KMS-11 (cell line): ENCODE results near the gene EIF1AX.
"Not testable (repeated sequence)": the region's sequence is repeated elsewhere in the genome, so short reads cannot be mapped to it uniquely, and the experiment has no call there.

Source experiments
- H2AFZ ChIP-seq: fragments of 200-600 bp; sonication (generic); 2 replicates; pipeline ENCODE4 v1.6.1; 2016; ENCODE audit warnings: antibody characterized with exemption, mixed run types, low read depth
- H3K27ac ChIP-seq: fragments of 200-600 bp; sonication (generic); 2 replicates; pipeline ENCODE4 v1.6.1; 2016; ENCODE audit warnings: mild to moderate bottlenecking, mixed run types
- H3K27me3 ChIP-seq: fragments of 200-600 bp; sonication (generic); 2 replicates; pipeline ENCODE4 v1.6.1; 2017; ENCODE audit warnings: mild to moderate bottlenecking, low read depth, mixed run types, moderate library complexity; ENCODE audit not compliant: insufficient read depth
- H3K36me3 ChIP-seq: fragments of 200-600 bp; sonication (generic); 2 replicates; pipeline ENCODE4 v1.6.1; 2017; ENCODE audit warnings: mild to moderate bottlenecking, mixed run types; ENCODE audit not compliant: insufficient read depth
- H3K4me1 ChIP-seq: fragments of 200-600 bp; sonication (generic); 2 replicates; pipeline ENCODE4 v1.6.1; 2016; ENCODE audit warnings: mild to moderate bottlenecking, low read depth, mixed run types; ENCODE audit not compliant: poor library complexity, severe bottlenecking
- H3K4me2 ChIP-seq: fragments of 200-600 bp; sonication (generic); 2 replicates; pipeline ENCODE4 v1.7.0; 2016; ENCODE audit warnings: mild to moderate bottlenecking, mixed run types
- H3K4me3 ChIP-seq: fragments of 200-600 bp; sonication (generic); IDR thresholded peaks from 2 replicates; pipeline ENCODE4 v1.6.1; 2017; ENCODE audit warnings: low read depth, low read length, mixed read lengths; ENCODE audit not compliant: insufficient read depth
- H3K79me2 ChIP-seq: fragments of 200-600 bp; sonication (generic); 2 replicates; pipeline ENCODE4 v1.6.1; 2016; ENCODE audit warnings: low read depth, mixed run types; ENCODE audit not compliant: insufficient read depth
- H3K9ac ChIP-seq: fragments of 200-600 bp; sonication (generic); 2 replicates; pipeline ENCODE4 v1.6.1; 2016; ENCODE audit warnings: mild to moderate bottlenecking, mixed run types
- H4K20me1 ChIP-seq: fragments of 200-600 bp; sonication (generic); 2 replicates; pipeline ENCODE4 v1.6.1; 2016; ENCODE audit warnings: mild to moderate bottlenecking, mixed run types; ENCODE audit not compliant: insufficient read depth
- CTCF ChIP-seq: fragments of 200-600 bp; sonication (generic); conservative IDR thresholded peaks from 2 replicates; pipeline ENCODE4 v1.6.1; 2017; ENCODE audit warnings: low read depth, mild to moderate bottlenecking, antibody characterized with exemption, low read length, moderate library complexity, mixed read lengths

Gene EIF1AX

GRCh38 chrX:20173856-20174255, 32.2 kb upstream of the EIF1AX start:
- no peak overlapping the region for H2AFZ ChIP-seq
- no peak overlapping the region for H3K4me2 ChIP-seq
- H3K79me2 ChIP-seq, result no peaks in the 10 kb centered on the region
- TF ChIP-seq CTCF, result no peak
- no peaks in the 10 kb centered on the region for H3K4me1 ChIP-seq
- no peaks in the 10 kb centered on the region for H3K36me3 ChIP-seq
- H3K9ac ChIP-seq, result no peak overlapping the region
- H3K4me3 ChIP-seq, result no peak overlapping the region
- no peaks in the 10 kb centered on the region for H4K20me1 ChIP-seq
- H3K27me3 ChIP-seq, result no peaks in the 10 kb centered on the region
- no peak overlapping the region for H3K27ac ChIP-seq

GRCh38 chrX:20173313-20173712, 31.7 kb upstream of the EIF1AX start:
- Histone ChIP-seq H3K27me3 (no peaks in the 10 kb centered on the region), H3K4me3 (no peak overlapping the region), H3K4me1 (no peaks in the 10 kb centered on the region), H3K9ac (no peak overlapping the region), H3K4me2 (no peak overlapping the region), H4K20me1 (no peaks in the 10 kb centered on the region), H3K79me2 (no peaks in the 10 kb centered on the region), H2AFZ (no peak overlapping the region), H3K27ac (no peak overlapping the region), H3K36me3 (no peaks in the 10 kb centered on the region)
- TF ChIP-seq CTCF, result no peak

GRCh38 chrX:20171887-20172286, 30.2 kb upstream of the EIF1AX start:
- TF ChIP-seq CTCF, result no peak
- Histone ChIP-seq H3K9ac (no peak overlapping the region), H3K4me2 (no peak overlapping the region), H3K4me3 (no peak overlapping the region), H3K27me3 (no peaks in the 10 kb centered on the region), H2AFZ (no peak overlapping the region), H3K27ac (no peak overlapping the region), H4K20me1 (no peaks in the 10 kb centered on the region), H3K36me3 (no peaks in the 10 kb centered on the region), H3K79me2 (no peaks in the 10 kb centered on the region), H3K4me1 (no peaks in the 10 kb centered on the region)

GRCh38 chrX:20162516-20162915, 20.9 kb upstream of the EIF1AX start:
- H3K4me3 ChIP-seq, H4K20me1 ChIP-seq, H3K36me3 ChIP-seq, H2AFZ ChIP-seq, H3K4me2 ChIP-seq, H3K27ac ChIP-seq, H3K27me3 ChIP-seq, H3K79me2 ChIP-seq, H3K9ac ChIP-seq, H3K4me1 ChIP-seq: not testable (repeated sequence)

GRCh38 chrX:20159797-20160385, 18.3 kb upstream of the EIF1AX start:
- Histone ChIP-seq H3K4me3 (no peak overlapping the region), H3K36me3 (no peaks in the 10 kb centered on the region), H3K79me2 (no peaks in the 10 kb centered on the region)

More at GRCh38 chrX:20159797-20160385, 18.3 kb upstream of the EIF1AX start:
- no peak overlapping the region for H2AFZ ChIP-seq
- H3K4me1 ChIP-seq, result no peaks in the 10 kb centered on the region
- no peak overlapping the region for H3K27ac ChIP-seq
- no peaks in the 10 kb centered on the region for H3K27me3 ChIP-seq
- H3K9ac ChIP-seq, result no peak overlapping the region
- H3K4me2 ChIP-seq, result no peak overlapping the region
- no peak for TF ChIP-seq CTCF
- no peaks in the 10 kb centered on the region for H4K20me1 ChIP-seq
